GM19463 (cell line): Measurements from ENCODE around the gene VSX2.

Experiments
- ATAC-seq: cut with Tn5 transposase; IDR thresholded peaks from one replicate; pipeline ENCODE4 v1.9.1; 2021; ENCODE audit warnings: mild to moderate bottlenecking, moderate library complexity; ENCODE audit not compliant: unreplicated experiment

The VSX2 gene

DNA sequence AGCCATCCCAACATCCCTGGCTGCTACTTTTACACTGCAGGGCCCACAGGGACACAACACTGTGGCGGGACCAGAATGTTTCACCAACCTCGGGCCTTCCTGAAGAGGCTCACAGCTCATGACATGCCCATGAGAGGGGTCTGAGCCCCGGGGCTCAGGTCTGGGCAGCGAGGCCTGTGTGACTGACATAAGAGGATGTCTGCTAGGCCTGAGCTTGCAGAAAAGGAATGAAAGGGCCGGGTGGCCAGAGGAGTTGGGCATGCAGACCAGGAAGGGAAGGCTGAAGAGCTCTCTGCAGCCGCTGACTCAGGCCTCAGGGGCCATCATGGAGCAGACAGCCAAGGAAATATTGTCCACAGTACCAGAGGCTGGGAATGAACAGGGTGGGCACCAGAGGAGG, 18.3 kb upstream of the VSX2 start:
- ATAC-seq: no peak

DNA sequence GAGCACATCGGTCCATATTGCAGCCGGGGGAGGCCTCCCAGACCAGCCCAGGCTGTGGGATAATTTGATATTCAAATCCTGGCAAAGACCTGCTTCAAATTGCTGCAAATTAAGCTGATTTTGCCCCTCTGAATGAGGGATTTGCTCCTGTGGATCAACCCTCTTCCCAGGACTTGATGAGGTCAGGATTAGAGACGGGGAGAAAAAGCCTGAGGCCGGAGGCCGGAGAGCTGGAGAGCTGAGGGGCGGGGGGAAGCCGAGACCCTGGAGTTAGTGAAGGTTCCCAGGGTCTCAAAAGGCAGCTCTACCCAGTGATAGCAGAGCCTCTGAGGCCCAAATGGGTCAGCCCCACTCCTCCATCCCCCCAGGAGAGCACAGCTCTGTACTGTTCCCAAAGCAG, 17.5 kb upstream of the VSX2 start:
- ATAC-seq: no peak

DNA sequence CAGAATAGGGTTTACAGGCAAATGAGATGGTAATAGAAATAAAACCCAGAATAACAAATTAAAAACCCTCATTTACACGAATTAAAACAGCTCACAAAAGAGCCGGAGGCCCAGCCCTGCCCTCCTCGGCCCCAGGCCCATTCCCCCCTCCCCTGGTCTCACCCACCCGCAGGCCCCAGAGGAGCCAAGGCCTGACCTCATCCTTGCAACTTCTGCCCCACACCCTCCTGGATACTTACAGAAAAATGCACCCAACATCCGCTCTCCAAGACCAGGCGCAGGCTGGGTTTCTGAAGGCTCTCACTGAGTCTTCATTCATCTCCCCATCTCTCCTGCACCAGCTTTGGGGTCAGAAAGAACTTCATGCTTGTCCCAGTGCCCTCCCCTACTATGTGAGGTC, 16.2 kb upstream of the VSX2 start:
- no peak for ATAC-seq

DNA sequence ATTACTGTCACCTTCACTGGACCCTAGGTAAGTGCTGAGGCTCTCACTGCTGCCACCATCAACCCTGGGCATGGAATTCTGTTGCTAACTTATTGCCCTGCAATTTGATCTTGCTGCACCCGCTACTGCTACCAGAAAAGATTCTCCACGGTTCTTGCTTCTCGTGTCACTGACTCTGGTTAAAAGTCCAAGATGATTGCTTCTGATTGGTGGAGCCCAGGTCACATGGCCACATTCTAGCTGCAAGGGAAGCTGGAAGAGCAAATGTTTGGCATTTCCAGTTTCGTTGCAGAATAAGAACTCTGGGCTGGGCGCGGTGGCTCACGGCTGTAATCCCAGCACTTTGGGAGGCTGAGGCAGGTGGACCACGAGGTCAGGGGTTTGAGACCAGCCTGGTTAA, 7.5 kb upstream of the VSX2 start:
- ATAC-seq: no peak

GRCh38 chr14:74235017-74235416, 4.2 kb upstream of the VSX2 start:
- no peak for ATAC-seq

GRCh38 chr14:74237441-74237840, 1.8 kb upstream of the VSX2 start:
- ATAC-seq: no peak

GRCh38 chr14:74239848-74240793, 872 bp downstream of the VSX2 start:
- no peak for ATAC-seq

DNA sequence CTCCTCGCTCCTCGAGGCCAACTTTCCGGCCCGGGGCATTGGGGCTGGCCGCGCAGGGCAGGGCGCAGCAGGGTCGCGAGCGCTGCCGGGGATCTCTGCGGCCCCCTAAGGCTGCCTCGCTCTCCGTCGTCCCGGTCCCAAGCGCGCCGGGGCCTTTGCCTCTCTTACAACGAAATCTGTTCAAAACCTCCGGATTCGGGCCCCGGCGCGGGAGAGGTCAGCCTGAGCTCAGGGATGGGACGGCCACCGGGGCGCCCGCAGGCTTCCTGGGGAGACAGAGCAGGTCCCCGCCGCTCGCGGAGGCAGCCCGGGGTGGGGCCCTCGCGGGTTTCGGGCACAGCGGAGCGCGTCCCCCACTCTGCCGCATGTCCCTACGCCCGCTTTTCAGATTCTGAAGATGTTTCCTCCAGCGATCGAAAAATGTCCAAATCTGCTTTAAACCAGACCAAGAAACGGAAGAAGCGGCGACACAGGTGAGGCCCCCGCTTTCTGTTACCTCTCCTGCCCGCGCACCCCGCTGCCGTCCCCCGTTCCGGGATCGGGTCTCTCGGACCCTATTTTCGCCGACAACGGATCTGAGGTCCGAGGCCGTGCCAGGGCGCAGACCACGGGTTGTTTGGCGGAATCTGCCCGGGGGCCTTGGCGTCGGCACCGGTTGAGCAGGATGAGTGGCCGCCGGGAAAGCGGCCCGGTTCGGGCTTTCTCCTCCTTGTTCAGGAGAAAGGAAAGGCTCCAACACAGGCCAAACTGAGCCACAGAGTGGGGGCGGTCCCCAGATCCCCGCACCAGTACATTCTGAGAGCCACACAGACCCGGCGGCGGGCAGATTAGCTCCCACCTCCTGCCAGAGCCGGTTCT, 1.8 kb downstream of the VSX2 start:
- ATAC-seq: no peak

DNA sequence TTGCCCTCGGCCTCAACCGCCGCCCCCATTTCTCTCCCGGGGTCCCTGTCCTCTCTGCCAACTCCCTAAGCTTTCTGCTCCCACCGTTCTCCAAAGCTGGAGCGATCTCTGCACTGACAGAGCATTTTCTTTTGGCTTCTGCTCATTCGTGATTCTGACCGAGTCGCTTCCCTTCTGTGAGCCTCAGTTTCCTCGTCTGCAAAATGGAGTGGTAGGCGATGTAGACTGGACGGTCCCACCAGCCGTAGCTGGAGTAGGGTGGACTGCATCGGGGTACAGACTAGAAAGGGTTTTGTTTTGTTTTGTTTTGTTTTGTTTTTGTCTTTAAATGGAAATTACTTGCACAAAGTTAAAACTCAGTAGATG, 2.4 kb downstream of the VSX2 start:
- no peak for ATAC-seq

GRCh38 chr14:74242021-74242779, 3.0 kb downstream of the VSX2 start:
- no peak for ATAC-seq

- ATAC-seq: no peak
Measured at GRCh38 chr14:74242780-74243042, 3.5 kb downstream of the VSX2 start.

DNA sequence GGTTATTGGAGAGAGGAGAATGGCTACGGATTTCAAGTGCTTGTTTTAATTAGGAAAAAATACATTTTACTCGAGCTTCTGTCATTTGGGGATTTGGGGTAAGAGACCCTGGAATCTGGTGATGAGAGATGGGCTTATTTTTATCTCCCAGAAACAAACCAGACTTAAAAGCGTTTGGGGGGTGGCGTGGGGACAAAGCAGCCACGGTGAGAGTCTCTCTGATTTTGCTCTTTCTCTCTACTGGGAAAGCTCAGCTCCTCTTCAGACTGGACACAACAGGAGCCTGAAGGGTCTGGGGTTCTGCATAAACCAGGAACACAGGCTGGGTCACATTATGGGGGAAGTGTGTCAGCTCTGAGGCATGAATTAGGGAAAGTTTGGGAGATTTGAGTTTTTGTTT, 3.8 kb downstream of the VSX2 start:
- ATAC-seq: no peak

- ATAC-seq: no peak
Measured at GRCh38 chr14:74244115-74244514, 4.9 kb downstream of the VSX2 start.

DNA sequence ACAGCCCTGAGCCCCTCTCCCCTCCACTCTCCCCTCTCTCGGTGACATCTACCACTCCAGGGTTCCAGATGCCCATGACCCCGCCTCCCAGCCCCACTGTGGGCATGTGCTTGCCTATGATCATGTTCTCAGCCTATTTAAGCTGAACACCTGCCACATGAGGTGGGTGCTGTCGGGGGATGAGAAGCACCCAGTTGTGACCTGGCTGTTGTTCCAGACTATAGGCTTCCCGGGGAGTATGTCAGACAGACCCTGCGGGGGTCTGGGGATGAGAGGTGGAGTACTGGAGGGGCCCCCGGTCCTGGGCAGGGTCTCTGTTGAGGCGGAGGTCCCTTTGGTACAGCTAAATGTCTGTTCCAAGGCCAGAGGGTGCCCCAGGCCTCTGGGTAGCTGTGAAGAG, 6.0 kb downstream of the VSX2 start:
- ATAC-seq: no peak

- no peak for ATAC-seq
Measured at GRCh38 chr14:74246542-74246941, 7.3 kb downstream of the VSX2 start.

- no peak for ATAC-seq
Measured at GRCh38 chr14:74248017-74248416, 8.8 kb downstream of the VSX2 start.

DNA sequence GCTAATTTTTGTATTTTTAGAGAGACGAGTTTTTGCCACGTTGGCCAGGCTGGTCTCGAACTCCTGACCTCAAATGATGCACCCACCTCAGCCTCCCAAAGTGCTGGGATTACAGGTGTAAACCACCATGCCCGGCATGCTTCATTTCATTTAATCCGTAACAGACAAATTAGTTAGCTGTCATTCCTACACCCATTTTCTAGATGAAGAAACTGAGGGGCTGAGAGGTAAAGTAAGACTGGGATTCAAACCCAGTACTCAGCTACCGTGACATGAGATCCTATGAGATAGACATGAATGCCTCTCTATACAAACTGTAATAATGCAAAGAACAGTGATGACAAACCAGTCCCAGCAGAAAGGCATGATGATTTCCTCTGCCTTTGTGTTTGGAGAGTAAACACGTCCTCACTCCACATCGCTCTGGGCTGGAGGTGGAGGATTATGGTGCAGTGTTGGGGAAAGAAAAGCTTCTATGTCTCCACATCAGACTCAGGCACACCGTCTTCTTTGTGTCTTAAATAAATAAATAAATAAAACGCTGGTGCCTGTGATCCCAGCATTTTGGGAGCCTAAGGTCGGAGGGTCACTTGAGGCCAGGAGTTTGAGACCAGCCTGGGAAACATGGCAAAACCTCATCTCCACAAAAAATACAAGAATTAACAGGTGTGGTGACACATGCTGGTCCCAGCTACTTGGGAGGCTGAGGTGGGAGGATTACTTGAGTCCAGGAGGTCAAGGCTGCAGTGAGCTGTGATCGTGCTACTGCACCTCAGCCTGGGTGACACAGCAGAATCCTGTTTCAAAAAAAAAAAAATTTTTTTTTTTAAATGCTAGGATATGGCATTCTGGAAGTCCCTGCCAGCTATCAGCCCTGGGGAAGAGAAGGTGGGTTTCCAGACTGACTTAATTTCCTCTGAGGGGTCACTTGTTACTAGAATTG, 10.5 kb downstream of the VSX2 start:
- ATAC-seq: no peak

DNA sequence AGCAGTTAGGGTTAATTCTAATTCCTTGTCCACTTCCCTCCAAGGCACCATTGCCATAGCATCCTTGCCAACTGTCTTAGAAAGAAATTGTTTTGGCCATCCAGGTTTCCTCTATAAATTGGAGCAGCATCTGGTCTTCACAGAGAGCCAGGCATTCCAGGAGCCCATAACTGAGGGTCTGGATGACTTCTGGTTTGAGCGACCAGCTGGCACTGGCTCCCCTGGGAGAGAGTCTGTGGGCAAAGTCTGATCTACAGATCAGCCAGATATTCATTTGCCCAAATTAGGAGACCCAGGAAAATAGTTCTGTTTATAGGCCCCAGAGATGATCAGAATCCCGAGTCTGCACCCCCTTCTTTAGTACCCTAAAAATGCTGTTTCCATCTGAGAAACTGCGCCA, 16.0 kb downstream of the VSX2 start:
- ATAC-seq: no peak

- ATAC-seq: peak; percentile 90
Measured at GRCh38 chr14:74257078-74257940, 18.1 kb downstream of the VSX2 start.
